GM23338 (cell line): Measurements from ENCODE around the gene GOLT1A.

ENCODE experiments used
- CREB1 ChIP-seq: fragments of 250-450 bp; sonication (Bioruptor Pico); IDR thresholded peaks from 2 replicates; pipeline ENCODE4 v1.5.0; 2020; ENCODE audit warnings: low read depth, mild to moderate bottlenecking, moderate library complexity
- EZH2 ChIP-seq: fragments of 200-600 bp; sonication (generic); IDR thresholded peaks from one replicate; pipeline ENCODE4 v1.8.0; 2017; ENCODE audit warnings: antibody characterized with exemption, mild to moderate bottlenecking, low read depth; ENCODE audit not compliant: unreplicated experiment
- EZH2phosphoT487 ChIP-seq: fragments of 200-600 bp; sonication (generic); IDR thresholded peaks from one replicate; pipeline ENCODE4 v1.8.1; 2018; ENCODE audit warnings: antibody characterized with exemption; ENCODE audit not compliant: unreplicated experiment
- JUNB ChIP-seq: IDR thresholded peaks from one replicate; pipeline ENCODE4 v1.6.1; 2016; ENCODE audit warnings: antibody characterized with exemption; ENCODE audit not compliant: unreplicated experiment
- NANOG ChIP-seq: IDR thresholded peaks from 2 replicates; pipeline ENCODE4 v1.6.1; 2016; ENCODE audit warnings: antibody characterized with exemption, borderline replicate concordance
- POLR2AphosphoS5 ChIP-seq: IDR thresholded peaks from 2 replicates; pipeline ENCODE4 v1.6.1; 2016; ENCODE audit warnings: antibody characterized with exemption, low read depth
- STAT1 ChIP-seq: IDR thresholded peaks from one replicate; pipeline ENCODE4 v1.6.1; 2016; ENCODE audit warnings: antibody characterized with exemption; ENCODE audit not compliant: unreplicated experiment
- ZNF114 ChIP-seq: fragments of 250-450 bp; sonication (Bioruptor Pico); IDR thresholded peaks from 2 replicates; pipeline ENCODE4 v1.5.0; 2020; ENCODE audit warnings: mild to moderate bottlenecking, moderate library complexity
- ZNF331 ChIP-seq: fragments of 250-450 bp; sonication (Bioruptor Pico); IDR thresholded peaks from 2 replicates; pipeline ENCODE4 v1.5.0; 2020; ENCODE audit warnings: low read depth, mild to moderate bottlenecking, moderate library complexity
- TF ChIP-seq, protein P1 (sequence below), 2 experiments: fragments of 200-600 bp in 1 of 2; sonication (generic) in 1 of 2; conservative IDR thresholded peaks; 2 replicates each; pipeline versions ENCODE4 v1.5.1 to v1.6.1; 2016 to 2017; ENCODE audit warnings: antibody characterized with exemption in 2 of 2, low read depth in 2 of 2, mild to moderate bottlenecking in 2 of 2, moderate library complexity in 1 of 2
- TF ChIP-seq, protein P2 (sequence below): IDR thresholded peaks from one replicate; pipeline ENCODE4 v1.6.1; 2018; ENCODE audit warnings: antibody characterized with exemption; ENCODE audit not compliant: unreplicated experiment
- TF ChIP-seq, protein P3 (sequence below): IDR thresholded peaks from 2 replicates; pipeline ENCODE4 v1.6.1; 2016; ENCODE audit warnings: antibody characterized with exemption

DNA sequence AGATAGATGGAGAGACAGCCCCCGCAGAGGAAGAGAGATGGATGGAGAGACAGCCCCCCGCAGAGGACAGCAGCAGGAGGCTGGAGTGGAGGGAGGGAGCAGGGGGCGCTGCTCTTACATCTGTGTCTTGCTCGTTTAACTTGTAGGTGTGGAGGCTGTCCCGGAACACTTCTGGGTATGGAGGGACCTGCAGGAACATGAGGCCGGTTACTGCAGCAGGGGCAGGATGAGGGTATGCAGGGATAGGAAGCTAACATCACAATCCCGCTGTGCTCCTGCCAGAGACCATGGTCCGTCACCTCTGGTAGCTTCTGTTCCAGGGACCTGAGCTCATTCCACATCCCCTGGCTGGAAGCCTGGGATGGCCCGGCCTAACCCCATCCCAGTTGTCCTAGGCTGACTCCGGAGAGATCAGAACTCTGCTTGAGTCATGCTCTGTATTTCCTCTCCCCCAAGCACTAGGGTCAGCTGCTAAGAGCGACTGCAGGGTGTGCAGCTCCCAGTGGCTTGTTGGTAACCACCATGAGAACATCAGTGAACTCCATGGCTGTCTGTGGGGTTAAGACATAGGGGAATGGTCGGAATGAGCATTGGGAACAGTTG is 36.7 kb upstream of the GOLT1A start:
- TF ChIP-seq, protein P1, sequence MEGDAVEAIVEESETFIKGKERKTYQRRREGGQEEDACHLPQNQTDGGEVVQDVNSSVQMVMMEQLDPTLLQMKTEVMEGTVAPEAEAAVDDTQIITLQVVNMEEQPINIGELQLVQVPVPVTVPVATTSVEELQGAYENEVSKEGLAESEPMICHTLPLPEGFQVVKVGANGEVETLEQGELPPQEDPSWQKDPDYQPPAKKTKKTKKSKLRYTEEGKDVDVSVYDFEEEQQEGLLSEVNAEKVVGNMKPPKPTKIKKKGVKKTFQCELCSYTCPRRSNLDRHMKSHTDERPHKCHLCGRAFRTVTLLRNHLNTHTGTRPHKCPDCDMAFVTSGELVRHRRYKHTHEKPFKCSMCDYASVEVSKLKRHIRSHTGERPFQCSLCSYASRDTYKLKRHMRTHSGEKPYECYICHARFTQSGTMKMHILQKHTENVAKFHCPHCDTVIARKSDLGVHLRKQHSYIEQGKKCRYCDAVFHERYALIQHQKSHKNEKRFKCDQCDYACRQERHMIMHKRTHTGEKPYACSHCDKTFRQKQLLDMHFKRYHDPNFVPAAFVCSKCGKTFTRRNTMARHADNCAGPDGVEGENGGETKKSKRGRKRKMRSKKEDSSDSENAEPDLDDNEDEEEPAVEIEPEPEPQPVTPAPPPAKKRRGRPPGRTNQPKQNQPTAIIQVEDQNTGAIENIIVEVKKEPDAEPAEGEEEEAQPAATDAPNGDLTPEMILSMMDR (conservative IDR thresholded peaks at IDR 0.05; ENCODE audit: low read depth in 2 of 2), result peak in 1 of 2 experiments; percentile 27; a peak in 2 of 4 replicates
- TF ChIP-seq POLR2AphosphoS5, result no peak
- TF ChIP-seq, protein P2, sequence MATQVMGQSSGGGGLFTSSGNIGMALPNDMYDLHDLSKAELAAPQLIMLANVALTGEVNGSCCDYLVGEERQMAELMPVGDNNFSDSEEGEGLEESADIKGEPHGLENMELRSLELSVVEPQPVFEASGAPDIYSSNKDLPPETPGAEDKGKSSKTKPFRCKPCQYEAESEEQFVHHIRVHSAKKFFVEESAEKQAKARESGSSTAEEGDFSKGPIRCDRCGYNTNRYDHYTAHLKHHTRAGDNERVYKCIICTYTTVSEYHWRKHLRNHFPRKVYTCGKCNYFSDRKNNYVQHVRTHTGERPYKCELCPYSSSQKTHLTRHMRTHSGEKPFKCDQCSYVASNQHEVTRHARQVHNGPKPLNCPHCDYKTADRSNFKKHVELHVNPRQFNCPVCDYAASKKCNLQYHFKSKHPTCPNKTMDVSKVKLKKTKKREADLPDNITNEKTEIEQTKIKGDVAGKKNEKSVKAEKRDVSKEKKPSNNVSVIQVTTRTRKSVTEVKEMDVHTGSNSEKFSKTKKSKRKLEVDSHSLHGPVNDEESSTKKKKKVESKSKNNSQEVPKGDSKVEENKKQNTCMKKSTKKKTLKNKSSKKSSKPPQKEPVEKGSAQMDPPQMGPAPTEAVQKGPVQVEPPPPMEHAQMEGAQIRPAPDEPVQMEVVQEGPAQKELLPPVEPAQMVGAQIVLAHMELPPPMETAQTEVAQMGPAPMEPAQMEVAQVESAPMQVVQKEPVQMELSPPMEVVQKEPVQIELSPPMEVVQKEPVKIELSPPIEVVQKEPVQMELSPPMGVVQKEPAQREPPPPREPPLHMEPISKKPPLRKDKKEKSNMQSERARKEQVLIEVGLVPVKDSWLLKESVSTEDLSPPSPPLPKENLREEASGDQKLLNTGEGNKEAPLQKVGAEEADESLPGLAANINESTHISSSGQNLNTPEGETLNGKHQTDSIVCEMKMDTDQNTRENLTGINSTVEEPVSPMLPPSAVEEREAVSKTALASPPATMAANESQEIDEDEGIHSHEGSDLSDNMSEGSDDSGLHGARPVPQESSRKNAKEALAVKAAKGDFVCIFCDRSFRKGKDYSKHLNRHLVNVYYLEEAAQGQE, result no peak
- no peak for TF ChIP-seq ZNF331 (CRISPR knock-in tag)
- TF ChIP-seq CREB1, result no peak
- no peak for TF ChIP-seq EZH2
- TF ChIP-seq, protein P3, sequence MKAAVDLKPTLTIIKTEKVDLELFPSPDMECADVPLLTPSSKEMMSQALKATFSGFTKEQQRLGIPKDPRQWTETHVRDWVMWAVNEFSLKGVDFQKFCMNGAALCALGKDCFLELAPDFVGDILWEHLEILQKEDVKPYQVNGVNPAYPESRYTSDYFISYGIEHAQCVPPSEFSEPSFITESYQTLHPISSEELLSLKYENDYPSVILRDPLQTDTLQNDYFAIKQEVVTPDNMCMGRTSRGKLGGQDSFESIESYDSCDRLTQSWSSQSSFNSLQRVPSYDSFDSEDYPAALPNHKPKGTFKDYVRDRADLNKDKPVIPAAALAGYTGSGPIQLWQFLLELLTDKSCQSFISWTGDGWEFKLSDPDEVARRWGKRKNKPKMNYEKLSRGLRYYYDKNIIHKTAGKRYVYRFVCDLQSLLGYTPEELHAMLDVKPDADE, result no peak
- no peak for TF ChIP-seq EZH2phosphoT487
- no peak for TF ChIP-seq ZNF114 (CRISPR knock-in tag)
- no peak for TF ChIP-seq STAT1
- no peak for TF ChIP-seq JUNB
- no peak for TF ChIP-seq NANOG
